Lung (tissue), 12 donors: Measurements from ENCODE around the gene LNX1. TPM values are rescaled to one million over a fixed set of nuclear protein-coding genes. Genes with fewer than 3 reads are reported as not detected.

ENCODE experiments used
- ATAC-seq: fragments of 200-7000 bp; cut with Tn5 transposase; one replicate; pipeline ENCODE4 v1.9.1; 2020; ENCODE audit warnings: moderate number of reproducible peaks; ENCODE audit not compliant: insufficient read depth, low FRiP score
- DNase-seq, 3 donors: peaks; one replicate each; pipeline ENCODE4 v3.0.0-alpha.2; 2013 to 2017
- H3K27ac ChIP-seq, 2 donors: one replicate each; pipeline ENCODE4 v1.5.1; 2013; ENCODE audit warnings: mild to moderate bottlenecking in 2 of 2, moderate library complexity in 2 of 2, control low read depth in 1 of 2, inconsistent platforms in 1 of 2, low read depth in 1 of 2, low read length in 1 of 2
- H3K27me3 ChIP-seq, 3 donors: one replicate each; pipeline ENCODE4 v1.5.1; 2013; ENCODE audit warnings: low read length in 2 of 3; ENCODE audit not compliant: control insufficient read depth in 3 of 3, insufficient read depth in 3 of 3
- H3K36me3 ChIP-seq, 4 donors: one replicate each; pipeline ENCODE4 v1.5.1; 2013; ENCODE audit warnings: low read length in 4 of 4, mild to moderate bottlenecking in 1 of 4, moderate library complexity in 1 of 4; ENCODE audit not compliant: control insufficient read depth in 4 of 4, insufficient read depth in 4 of 4
- H3K4me1 ChIP-seq, 5 donors: one replicate each; pipeline ENCODE4 v1.5.1; 2013; ENCODE audit warnings: low read length in 5 of 5, mild to moderate bottlenecking in 2 of 5, moderate library complexity in 1 of 5; ENCODE audit not compliant: control insufficient read depth in 5 of 5, insufficient read depth in 5 of 5
- H3K4me3 ChIP-seq: one replicate; pipeline ENCODE4 v1.5.1; 2013; ENCODE audit warnings: mild to moderate bottlenecking, control low read depth, moderate library complexity
- H3K9ac ChIP-seq, 2 donors: one replicate each; pipeline ENCODE4 v1.5.1; 2013; ENCODE audit warnings: low read length in 2 of 2, control low read depth in 1 of 2; ENCODE audit not compliant: insufficient read depth in 1 of 2
- H3K9me3 ChIP-seq, 4 donors: one replicate each; pipeline ENCODE4 v1.5.1; 2013; ENCODE audit warnings: low read length in 3 of 4, mild to moderate bottlenecking in 1 of 4, moderate library complexity in 1 of 4; ENCODE audit not compliant: control insufficient read depth in 4 of 4, insufficient read depth in 3 of 4
- CTCF ChIP-seq: IDR thresholded peaks from 2 replicates; pipeline ENCODE4 v1.5.1; 2012; ENCODE audit warnings: mild to moderate bottlenecking; ENCODE audit errors: control extremely low read depth, extremely low read depth
- WGBS, 2 donors: extraction: QIAGEN DNeasy Blood & Tissue Kit; methylation state at CpG; one replicate each; pipeline ENCODE4 v1.1.7; 2013; 5-methylcytosine and 5-hydroxymethylcytosine counted together
- polyA plus RNA-seq, 2 donors: library from polyadenylated mRNA; stranded (reverse); fragments of 200-250 nt; gene quantifications; one replicate each; pipeline ENCODE4 v1.2.1, GENCODE V29; 2013
- total RNA-seq, 2 donors: library from RNA; depleted of rRNA in 1 of 2; stranded (reverse); fragments of >200 nt in 1 of 2; gene quantifications; one replicate each; pipeline ENCODE4 v1.2.1, GENCODE V29; 2014 to 2021
- donor health status: control.
- donor health status: control.
- donor health status: Bipolar disorder and iron deficiency.
- donor health status: healthy.
- donor health status: DM: yes; HTN: yes; CAD: no.

The LNX1 gene
- total and polyA plus RNA-seq, 4 donors, result 1.4 to 5.2 (median 3.2) TPM

GRCh38 chr4:53629296-53629695 lies 38.0 kb upstream of the LNX1 start:
- TF ChIP-seq CTCF, result no peak
- Histone ChIP-seq H3K9ac (no peak overlapping the region), H3K36me3 (no peaks in the 10 kb centered on the region), H3K4me1 (peaks cover 0 to 8% (median 7%) of the 10 kb centered on the region in 5 donors), H3K27ac (no peak overlapping the region), H3K4me3 (no peak overlapping the region), H3K9me3 (no peaks in the 10 kb centered on the region), H3K27me3 (peaks cover 0 to 20% (median 0%) of the 10 kb centered on the region in 3 donors)
- WGBS, 2 donors, result 84 to 89% methylated on average over 1 of the region's 1 CpG
- no peak for DNase-seq
- ATAC-seq, result no peak

DNA sequence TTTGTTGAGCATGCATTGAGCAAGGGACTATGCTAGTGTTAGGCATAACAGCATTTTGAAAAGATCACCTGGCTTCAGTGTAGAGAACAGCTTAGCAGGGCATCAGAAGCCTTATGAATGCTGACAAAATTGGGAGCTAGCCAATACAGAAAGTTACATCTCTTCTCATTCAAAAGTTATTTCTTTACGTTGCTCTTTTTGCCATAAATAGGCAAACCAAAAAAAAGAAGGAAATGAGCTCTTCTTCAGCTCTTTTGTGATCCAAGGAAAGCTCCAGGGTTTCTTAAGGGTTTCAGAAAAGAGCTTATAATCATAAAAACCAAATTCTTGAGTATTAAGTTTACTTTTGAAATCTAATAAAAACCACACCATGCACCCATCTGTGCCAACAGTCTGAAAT lies 35.2 kb upstream of the LNX1 start:
- WGBS, 2 donors, result 66 to 77% methylated on average over 1 of the region's 1 CpG
- H3K9me3 ChIP-seq, result no peaks in the 10 kb centered on the region
- peaks cover 0 to 7% (median 0%) of the 10 kb centered on the region in 5 donors for H3K4me1 ChIP-seq
- ATAC-seq, result no peak
- H3K9ac ChIP-seq, result no peak overlapping the region
- no peak for DNase-seq
- peaks cover 0 to 21% (median 0%) of the 10 kb centered on the region in 3 donors for H3K27me3 ChIP-seq
- no peak overlapping the region for H3K4me3 ChIP-seq
- no peaks in the 10 kb centered on the region for H3K36me3 ChIP-seq
- no peak for TF ChIP-seq CTCF
- H3K27ac ChIP-seq, result no peak overlapping the region

DNA sequence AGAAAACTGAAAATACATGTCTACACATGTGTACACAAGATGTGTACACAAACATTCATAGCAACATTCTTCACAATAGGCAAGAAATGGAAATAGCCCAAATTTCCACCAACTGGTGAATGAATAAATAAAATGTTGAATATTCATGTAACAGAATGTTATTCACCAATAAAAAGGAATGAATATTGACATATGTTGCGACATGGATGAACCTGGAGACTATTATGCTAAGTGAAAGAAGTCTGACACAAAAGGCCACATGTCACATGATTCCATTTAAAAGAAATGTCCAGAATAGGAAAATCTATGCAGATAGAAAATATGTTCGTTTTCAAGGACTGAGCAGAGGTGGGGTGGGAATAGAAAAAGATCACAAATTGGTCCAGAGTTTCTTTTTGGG lies 34.6 kb upstream of the LNX1 start:
- Histone ChIP-seq H3K9me3 (no peaks in the 10 kb centered on the region), H3K27ac (no peak overlapping the region), H3K4me1 (peaks cover 0 to 7% (median 0%) of the 10 kb centered on the region in 5 donors), H3K9ac (no peak overlapping the region), H3K36me3 (no peaks in the 10 kb centered on the region), H3K4me3 (no peak overlapping the region), H3K27me3 (peaks cover 0 to 17% (median 0%) of the 10 kb centered on the region in 3 donors)
- ATAC-seq (no peak), DNase-seq (no peak)
- TF ChIP-seq CTCF, result no peak
- 49 to 95% methylated on average over 2 of the region's 2 CpGs for WGBS, 2 donors

DNA sequence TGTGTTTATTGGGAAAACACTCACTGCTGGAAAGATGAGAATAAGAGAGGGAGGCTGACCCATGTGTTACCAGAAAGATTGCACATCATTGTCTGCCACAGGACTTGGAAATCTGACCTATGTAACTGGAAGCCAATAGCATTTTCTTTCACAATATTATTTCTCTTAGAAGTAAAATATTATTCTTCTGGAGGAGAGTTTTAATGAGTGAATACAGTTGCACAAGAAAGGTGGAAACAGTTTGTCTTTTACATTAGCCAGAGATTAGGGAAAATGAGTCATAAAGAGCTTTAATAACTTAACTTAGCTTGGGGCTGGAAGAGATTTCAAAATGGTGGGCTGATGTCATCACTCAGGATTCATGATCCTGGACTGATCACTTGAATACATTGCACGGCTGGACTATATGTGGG lies 31.5 kb upstream of the LNX1 start:
- peak; percentile 53 for ATAC-seq

More for the DNA sequence above, 31.5 kb upstream of the LNX1 start:
- H3K36me3 ChIP-seq, result no peaks in the 10 kb centered on the region
- WGBS, 2 donors, result 87 to 96% methylated on average over 1 of the region's 1 CpG
- no peak for TF ChIP-seq CTCF
- H3K27ac ChIP-seq, result no peak overlapping the region
- H3K9ac ChIP-seq, result no peak overlapping the region
- H3K9me3 ChIP-seq, result no peaks in the 10 kb centered on the region
- DNase-seq, result peak in 1 of 3 donors; percentile 41
- H3K27me3 ChIP-seq, result peaks cover 0 to 4% (median 0%) of the 10 kb centered on the region in 3 donors
- H3K4me3 ChIP-seq, result no peak overlapping the region
- H3K4me1 ChIP-seq, result peaks cover 0 to 3% (median 0%) of the 10 kb centered on the region in 5 donors
